ENCODE measurements around the gene UBTD1. TPM values are rescaled to one million over a fixed set of nuclear protein-coding genes. Genes with fewer than 3 reads are reported as not detected.

The UBTD1 gene
- polyA plus RNA-seq, 1 donor (not counting 4 experiments of a cell fraction or from before 2014, with no cell fraction given) = 12.0 TPM

DNA sequence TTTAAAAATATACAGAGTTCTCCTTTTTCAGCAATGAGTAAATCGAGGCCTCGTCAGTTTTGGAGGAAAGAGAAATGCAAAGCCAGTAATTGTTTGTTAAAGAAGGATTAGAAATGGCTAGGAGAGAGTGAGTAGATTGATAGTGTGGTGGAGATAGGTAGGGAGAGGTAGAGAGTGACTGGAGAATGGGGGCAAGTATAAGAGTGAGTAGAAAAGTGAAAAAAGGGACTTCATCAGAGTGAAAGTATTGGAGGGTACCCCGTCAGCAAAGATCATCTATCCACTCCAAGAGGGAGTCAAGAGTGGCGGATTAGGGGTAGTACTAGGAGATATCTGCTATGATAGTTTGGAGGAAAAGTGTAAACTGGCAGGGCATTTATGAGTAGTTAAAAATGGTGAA is 64.6 kb downstream of the UBTD1 start:
- Histone ChIP-seq H3K4me2 (ENCODE audit: control insufficient read depth, extremely low read depth, insufficient read depth, low read depth, low read length) (no peak overlapping the region), H3K27me3 (ENCODE audit: control insufficient read depth, extremely low read depth, insufficient read depth, low read length) (no peaks in the 10 kb centered on the region), H2AFZ (ENCODE audit: control insufficient read depth, low read length) (no peak overlapping the region), H4K20me1 (ENCODE audit: control insufficient read depth, extremely low read depth, insufficient read depth, low read length) (peaks cover 4% of the 10 kb centered on the region), H3K9me3 (ENCODE audit: control insufficient read depth, low read depth, low read length) (no peaks in the 10 kb centered on the region), H3K4me3 (ENCODE audit: control insufficient read depth in 2 of 3, extremely low read depth in 1 of 3, insufficient read depth in 2 of 3, low read depth in 1 of 3, low read length in 3 of 3) (no peak overlapping the region), H3K27ac (ENCODE audit: control insufficient read depth, insufficient read depth, low read length) (no peak overlapping the region), H3K36me3 (ENCODE audit: control insufficient read depth in 2 of 2, extremely low read depth in 1 of 2, insufficient read depth in 2 of 2, low read length in 2 of 2) (peaks cover 3 to 4% of the 10 kb centered on the region in 2 experiments), H3K9me1 (ENCODE audit: control insufficient read depth, extremely low read depth, insufficient read depth, low read length) (no peaks in the 10 kb centered on the region), H3K9ac (ENCODE audit: control insufficient read depth, extremely low read depth, insufficient read depth, low read length) (no peak overlapping the region), H3K4me1 (ENCODE audit: control insufficient read depth, extremely low read depth, insufficient read depth, low read length) (peaks cover 10% of the 10 kb centered on the region), H3K79me2 (ENCODE audit: control insufficient read depth, insufficient read depth, low read length) (peaks cover 2% of the 10 kb centered on the region)
- no peak for FAIRE-seq
- dilution Hi-C loops (cut with MboI; ENCODE audit: extremely low pct_ligation_motif_present, low sequenced_read_pairs) = no loop called here
- TF ChIP-seq, protein P1, sequence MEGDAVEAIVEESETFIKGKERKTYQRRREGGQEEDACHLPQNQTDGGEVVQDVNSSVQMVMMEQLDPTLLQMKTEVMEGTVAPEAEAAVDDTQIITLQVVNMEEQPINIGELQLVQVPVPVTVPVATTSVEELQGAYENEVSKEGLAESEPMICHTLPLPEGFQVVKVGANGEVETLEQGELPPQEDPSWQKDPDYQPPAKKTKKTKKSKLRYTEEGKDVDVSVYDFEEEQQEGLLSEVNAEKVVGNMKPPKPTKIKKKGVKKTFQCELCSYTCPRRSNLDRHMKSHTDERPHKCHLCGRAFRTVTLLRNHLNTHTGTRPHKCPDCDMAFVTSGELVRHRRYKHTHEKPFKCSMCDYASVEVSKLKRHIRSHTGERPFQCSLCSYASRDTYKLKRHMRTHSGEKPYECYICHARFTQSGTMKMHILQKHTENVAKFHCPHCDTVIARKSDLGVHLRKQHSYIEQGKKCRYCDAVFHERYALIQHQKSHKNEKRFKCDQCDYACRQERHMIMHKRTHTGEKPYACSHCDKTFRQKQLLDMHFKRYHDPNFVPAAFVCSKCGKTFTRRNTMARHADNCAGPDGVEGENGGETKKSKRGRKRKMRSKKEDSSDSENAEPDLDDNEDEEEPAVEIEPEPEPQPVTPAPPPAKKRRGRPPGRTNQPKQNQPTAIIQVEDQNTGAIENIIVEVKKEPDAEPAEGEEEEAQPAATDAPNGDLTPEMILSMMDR (optimal IDR thresholded peaks at IDR 0.05 in 1 of 3, IDR thresholded peaks at IDR 0.05 in 1 of 3, conservative IDR thresholded peaks at IDR 0.05 in 1 of 3; ENCODE audit: extremely low read depth in 1 of 3, insufficient read depth in 2 of 3, low read length in 3 of 3) = no peak
- no peak for TF ChIP-seq EZH2 (IDR thresholded peaks at IDR 0.05; ENCODE audit: low read length)
- no peak for DNase-seq (ENCODE audit: low read depth, low spot score)

DNA sequence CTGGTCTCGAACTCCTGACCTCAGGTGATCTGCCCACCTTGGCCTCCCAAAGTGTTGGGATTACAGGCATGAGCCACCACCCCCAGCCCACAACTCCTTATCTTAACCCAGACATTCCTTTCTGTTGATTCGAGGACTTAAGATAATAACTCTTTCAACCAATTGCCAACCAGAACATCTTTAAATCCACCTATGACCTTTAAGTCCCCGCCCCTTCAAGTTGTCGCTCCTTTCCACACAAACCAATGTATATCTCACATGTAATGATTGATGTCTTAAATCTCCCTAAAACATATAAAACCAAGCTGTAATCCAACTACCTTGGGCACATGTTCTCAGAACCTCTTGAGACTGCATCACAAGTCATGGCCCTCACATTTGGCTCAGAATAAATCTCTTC is 66.1 kb downstream of the UBTD1 start:
- Histone ChIP-seq H3K9me1 (ENCODE audit: control insufficient read depth, extremely low read depth, insufficient read depth, low read length) (no peaks in the 10 kb centered on the region), H3K9ac (ENCODE audit: control insufficient read depth, extremely low read depth, insufficient read depth, low read length) (no peak overlapping the region), H3K9me3 (ENCODE audit: control insufficient read depth, low read depth, low read length) (no peaks in the 10 kb centered on the region), H3K79me2 (ENCODE audit: control insufficient read depth, insufficient read depth, low read length) (peaks cover 2% of the 10 kb centered on the region), H3K4me1 (ENCODE audit: control insufficient read depth, extremely low read depth, insufficient read depth, low read length) (peaks cover 16% of the 10 kb centered on the region), H3K4me3 (ENCODE audit: control insufficient read depth in 2 of 3, extremely low read depth in 1 of 3, insufficient read depth in 2 of 3, low read depth in 1 of 3, low read length in 3 of 3) (no peak overlapping the region), H2AFZ (ENCODE audit: control insufficient read depth, low read length) (no peak overlapping the region), H3K27ac (ENCODE audit: control insufficient read depth, insufficient read depth, low read length) (no peak overlapping the region), H3K27me3 (ENCODE audit: control insufficient read depth, extremely low read depth, insufficient read depth, low read length) (no peaks in the 10 kb centered on the region), H3K4me2 (ENCODE audit: control insufficient read depth, extremely low read depth, insufficient read depth, low read depth, low read length) (no peak overlapping the region), H3K36me3 (ENCODE audit: control insufficient read depth in 2 of 2, extremely low read depth in 1 of 2, insufficient read depth in 2 of 2, low read length in 2 of 2) (peaks cover 4 to 12% of the 10 kb centered on the region in 2 experiments), H4K20me1 (ENCODE audit: control insufficient read depth, extremely low read depth, insufficient read depth, low read length) (peaks cover 4% of the 10 kb centered on the region)
- DNase-seq (ENCODE audit: low read depth, low spot score) = no peak
- FAIRE-seq = no peak
- dilution Hi-C loops (cut with MboI; ENCODE audit: extremely low pct_ligation_motif_present, low sequenced_read_pairs) = no loop called here
- no peak for TF ChIP-seq EZH2 (IDR thresholded peaks at IDR 0.05; ENCODE audit: low read length)
- TF ChIP-seq, protein P1 (optimal IDR thresholded peaks at IDR 0.05 in 1 of 3, IDR thresholded peaks at IDR 0.05 in 1 of 3, conservative IDR thresholded peaks at IDR 0.05 in 1 of 3; ENCODE audit: extremely low read depth in 1 of 3, insufficient read depth in 2 of 3, low read length in 3 of 3) = no peak

Measured in keratinocyte (primary cell).